NCI-H524 (cell line): ENCODE data around the gene ACVR1C.

ENCODE experiments used
- DNase-seq, 2 experiments: peaks; one replicate each; lab custom pipeline; 2025; lab: John Stamatoyannopoulos, UW

Gene ACVR1C

GRCh38 chr2:157497638-157498314 lies 130.9 kb downstream of the ACVR1C start:
- peak; percentile 2 to 74 for DNase-seq

GRCh38 chr2:157492189-157492773 lies 136.4 kb downstream of the ACVR1C start:
- DNase-seq: peak; percentile 20 to 59

GRCh38 chr2:157489983-157490382 lies 138.7 kb downstream of the ACVR1C start:
- no peak for DNase-seq

DNA sequence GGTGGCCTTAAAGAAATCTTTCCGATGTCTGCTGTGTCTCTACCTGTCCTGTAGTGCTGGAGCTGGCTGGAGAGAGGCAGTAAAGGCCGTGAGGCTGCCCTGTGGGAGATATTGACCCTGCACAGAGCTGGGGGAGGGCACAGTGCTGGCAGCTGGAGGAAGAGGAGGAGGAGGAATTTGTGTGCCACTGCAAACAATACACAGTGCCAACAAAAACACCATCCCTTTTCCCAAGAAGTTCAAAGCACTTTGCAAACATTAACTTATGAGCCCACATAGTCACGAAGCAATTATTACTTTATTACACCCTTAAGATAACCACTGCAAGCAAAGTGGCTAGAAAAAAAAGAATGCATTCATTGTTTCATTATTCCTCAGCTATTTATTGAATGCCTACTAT lies 139.8 kb downstream of the ACVR1C start:
- no peak for DNase-seq

DNA sequence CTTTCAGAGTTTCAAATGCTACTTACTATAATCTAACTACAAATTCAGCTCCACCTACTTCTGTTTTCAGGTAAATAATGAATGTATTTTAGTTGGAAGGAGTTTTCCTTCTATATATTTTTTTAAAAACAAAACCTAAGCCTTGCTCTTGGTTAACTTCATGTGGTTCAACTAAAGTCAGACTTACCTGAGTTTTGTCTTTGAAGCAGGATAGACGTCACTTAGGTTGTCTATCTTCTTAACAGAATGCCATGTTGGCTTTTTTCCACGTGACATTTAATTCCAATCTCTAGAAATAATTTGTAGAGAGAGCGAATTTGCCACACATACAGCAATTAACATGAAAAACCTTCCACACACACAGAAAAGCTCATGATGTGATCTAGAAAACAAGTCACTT lies 140.9 kb downstream of the ACVR1C start:
- DNase-seq: no peak

DNA sequence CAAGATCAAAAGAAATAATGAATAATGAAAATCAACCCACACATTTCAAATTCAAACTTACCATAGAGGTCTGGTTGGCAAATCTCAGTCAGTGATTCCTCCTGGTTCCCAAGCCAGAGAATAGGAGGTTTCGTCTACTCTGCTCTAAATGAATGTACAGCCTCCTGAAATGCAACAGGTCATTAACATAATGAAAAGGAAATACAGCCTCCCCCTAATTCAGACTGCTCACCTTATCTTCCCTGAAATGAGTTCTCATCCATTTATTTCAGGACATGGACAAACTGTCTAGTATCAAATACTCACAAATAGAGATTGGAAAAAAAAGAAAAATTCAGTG lies 141.4 kb downstream of the ACVR1C start:
- DNase-seq: no peak

- DNase-seq: no peak
Measured at GRCh38 chr2:157486596-157487270, 141.9 kb downstream of the ACVR1C start.

DNA sequence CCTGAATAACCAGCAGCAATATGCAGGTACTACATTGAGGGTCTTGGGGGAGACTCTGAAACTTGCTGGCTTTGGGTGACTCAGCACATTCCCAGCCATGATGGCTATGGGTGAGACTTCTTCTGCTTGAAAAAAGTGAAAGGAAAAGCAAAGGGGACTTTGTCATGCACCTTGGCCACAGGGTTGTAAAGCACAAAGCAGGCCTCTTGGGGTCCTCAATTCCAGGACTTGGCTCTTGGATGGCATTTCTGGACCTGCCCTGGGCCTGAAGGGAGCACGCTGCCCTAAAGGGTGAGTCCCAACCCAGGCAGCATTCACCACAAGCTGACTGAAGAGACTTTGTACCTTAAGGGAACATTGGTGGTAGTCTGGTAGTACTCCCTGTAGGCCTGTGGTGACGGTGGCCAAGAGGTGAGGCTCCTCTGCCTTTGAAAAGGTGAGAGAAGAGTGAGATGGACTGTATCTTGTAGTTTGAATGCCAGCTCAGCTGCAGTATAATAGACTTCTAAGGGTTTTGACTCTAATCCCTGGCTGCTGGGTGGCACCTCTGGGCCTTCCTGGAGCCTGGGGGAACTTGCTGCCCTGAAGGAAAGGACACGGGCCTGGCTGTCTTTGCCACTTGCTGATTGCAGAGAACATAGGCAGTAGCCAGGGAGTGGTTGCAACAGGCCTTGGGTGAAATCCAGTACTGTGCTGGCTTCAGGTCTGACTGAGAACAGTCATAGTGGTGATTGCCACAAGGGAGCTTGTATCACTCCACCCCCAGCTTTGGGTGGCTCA lies 148.3 kb downstream of the ACVR1C start:
- no peak for DNase-seq

- no peak for DNase-seq
Measured at GRCh38 chr2:157479081-157480027, 149.3 kb downstream of the ACVR1C start.

DNA sequence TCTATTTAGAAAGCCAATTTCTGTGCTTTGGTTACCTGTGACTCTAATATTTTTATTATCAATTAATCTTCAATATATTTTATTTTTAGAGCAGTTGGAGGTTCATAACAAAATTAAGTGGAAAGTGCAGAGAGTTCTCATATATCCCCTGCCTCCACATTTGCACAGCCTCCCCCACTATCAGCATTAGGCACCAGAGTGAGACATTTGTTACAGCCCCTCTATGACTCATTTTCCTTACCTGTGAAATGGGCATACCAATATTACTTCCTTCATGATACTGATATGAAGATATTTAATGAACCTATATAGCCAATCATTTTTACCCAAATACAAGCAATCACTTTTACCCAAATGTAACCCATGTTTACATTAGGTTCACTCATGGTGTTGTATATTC lies 150.7 kb downstream of the ACVR1C start:
- DNase-seq: no peak

GRCh38 chr2:157476953-157477709 lies 151.5 kb downstream of the ACVR1C start:
- DNase-seq: no peak
